ENCODE data around the gene CMYA5.
A peak's percentile ranks its signal among the peaks of the same experiment; 100 is the strongest.

DNA sequence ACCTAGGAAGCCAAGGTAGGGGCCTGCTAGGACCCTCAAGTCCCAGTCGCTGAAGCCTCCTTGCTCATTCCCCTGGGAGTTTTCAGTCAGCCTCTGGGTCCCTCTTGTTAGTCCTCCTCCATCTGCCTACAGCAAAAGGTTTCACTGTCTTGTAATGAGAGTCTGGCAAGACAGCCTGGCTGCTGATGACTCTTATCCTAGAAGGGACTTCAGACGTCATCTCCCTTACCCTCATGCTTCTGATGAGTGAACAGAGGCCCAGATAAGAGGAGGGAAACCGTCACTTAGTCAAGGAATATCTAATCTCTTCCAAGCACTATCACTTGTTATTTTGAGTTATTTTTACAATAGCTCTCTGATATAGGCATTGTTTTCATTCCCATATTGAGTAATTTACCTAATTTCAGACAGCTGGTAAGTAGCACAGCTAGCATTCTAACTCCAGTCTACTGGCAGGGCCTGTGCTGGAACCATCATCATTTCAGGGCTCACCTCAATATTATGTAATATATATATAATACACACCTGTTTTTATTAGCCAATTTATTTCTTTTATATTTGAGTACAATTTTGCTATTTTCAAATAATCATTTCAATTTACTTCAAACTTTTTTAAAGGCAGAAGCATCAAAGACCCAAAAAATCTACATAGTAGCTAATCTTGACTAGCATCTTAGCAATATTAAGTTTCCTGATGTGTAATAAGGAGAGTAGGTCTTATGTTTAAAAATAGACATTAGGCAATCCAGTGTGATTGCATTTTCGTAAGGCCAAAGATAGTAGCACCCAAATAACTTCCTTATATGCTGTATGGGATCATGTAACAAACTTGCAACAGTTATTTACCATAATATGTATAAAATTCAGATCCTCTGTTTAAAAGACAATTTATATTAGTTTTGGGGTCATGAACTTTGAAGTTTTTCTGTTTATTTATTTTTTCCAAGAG, 7.9 kb downstream of the CMYA5 start:
- 0 out of 2 replicates have a peak, but pooled peaks have one; percentile 28 for TF ChIP-seq SMARCA4 (IDR thresholded peaks at IDR 0.05)
- TF ChIP-seq ADNP (tag; IDR thresholded peaks at IDR 0.05): no peak
- TF ChIP-seq, protein P1, sequence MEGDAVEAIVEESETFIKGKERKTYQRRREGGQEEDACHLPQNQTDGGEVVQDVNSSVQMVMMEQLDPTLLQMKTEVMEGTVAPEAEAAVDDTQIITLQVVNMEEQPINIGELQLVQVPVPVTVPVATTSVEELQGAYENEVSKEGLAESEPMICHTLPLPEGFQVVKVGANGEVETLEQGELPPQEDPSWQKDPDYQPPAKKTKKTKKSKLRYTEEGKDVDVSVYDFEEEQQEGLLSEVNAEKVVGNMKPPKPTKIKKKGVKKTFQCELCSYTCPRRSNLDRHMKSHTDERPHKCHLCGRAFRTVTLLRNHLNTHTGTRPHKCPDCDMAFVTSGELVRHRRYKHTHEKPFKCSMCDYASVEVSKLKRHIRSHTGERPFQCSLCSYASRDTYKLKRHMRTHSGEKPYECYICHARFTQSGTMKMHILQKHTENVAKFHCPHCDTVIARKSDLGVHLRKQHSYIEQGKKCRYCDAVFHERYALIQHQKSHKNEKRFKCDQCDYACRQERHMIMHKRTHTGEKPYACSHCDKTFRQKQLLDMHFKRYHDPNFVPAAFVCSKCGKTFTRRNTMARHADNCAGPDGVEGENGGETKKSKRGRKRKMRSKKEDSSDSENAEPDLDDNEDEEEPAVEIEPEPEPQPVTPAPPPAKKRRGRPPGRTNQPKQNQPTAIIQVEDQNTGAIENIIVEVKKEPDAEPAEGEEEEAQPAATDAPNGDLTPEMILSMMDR (IDR thresholded peaks at IDR 0.05 in 2 of 3, conservative IDR thresholded peaks at IDR 0.05 in 1 of 3; ENCODE audit: insufficient read depth in 2 of 3, low read depth in 1 of 3, low read length in 3 of 3): no peak
- TF ChIP-seq ZC3H4 (CRISPR knock-in tag; IDR thresholded peaks at IDR 0.05; ENCODE audit: borderline replicate concordance): no peak
- TF ChIP-seq, protein P2, sequence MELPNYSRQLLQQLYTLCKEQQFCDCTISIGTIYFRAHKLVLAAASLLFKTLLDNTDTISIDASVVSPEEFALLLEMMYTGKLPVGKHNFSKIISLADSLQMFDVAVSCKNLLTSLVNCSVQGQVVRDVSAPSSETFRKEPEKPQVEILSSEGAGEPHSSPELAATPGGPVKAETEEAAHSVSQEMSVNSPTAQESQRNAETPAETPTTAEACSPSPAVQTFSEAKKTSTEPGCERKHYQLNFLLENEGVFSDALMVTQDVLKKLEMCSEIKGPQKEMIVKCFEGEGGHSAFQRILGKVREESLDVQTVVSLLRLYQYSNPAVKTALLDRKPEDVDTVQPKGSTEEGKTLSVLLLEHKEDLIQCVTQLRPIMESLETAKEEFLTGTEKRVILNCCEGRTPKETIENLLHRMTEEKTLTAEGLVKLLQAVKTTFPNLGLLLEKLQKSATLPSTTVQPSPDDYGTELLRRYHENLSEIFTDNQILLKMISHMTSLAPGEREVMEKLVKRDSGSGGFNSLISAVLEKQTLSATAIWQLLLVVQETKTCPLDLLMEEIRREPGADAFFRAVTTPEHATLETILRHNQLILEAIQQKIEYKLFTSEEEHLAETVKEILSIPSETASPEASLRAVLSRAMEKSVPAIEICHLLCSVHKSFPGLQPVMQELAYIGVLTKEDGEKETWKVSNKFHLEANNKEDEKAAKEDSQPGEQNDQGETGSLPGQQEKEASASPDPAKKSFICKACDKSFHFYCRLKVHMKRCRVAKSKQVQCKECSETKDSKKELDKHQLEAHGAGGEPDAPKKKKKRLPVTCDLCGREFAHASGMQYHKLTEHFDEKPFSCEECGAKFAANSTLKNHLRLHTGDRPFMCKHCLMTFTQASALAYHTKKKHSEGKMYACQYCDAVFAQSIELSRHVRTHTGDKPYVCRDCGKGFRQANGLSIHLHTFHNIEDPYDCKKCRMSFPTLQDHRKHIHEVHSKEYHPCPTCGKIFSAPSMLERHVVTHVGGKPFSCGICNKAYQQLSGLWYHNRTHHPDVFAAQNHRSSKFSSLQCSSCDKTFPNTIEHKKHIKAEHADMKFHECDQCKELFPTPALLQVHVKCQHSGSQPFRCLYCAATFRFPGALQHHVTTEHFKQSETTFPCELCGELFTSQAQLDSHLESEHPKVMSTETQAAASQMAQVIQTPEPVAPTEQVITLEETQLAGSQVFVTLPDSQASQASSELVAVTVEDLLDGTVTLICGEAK (IDR thresholded peaks at IDR 0.05): no peak
- TF ChIP-seq, protein P2 (CRISPR knock-in tag; IDR thresholded peaks at IDR 0.05): no peak
- no peak for TF ChIP-seq SAFB (IDR thresholded peaks at IDR 0.05; ENCODE audit: borderline replicate concordance, low read depth, low read length)
- TF ChIP-seq ZNF79 (CRISPR knock-in tag; IDR thresholded peaks at IDR 0.05; ENCODE audit: low read depth): no peak
- TF ChIP-seq, protein P3, sequence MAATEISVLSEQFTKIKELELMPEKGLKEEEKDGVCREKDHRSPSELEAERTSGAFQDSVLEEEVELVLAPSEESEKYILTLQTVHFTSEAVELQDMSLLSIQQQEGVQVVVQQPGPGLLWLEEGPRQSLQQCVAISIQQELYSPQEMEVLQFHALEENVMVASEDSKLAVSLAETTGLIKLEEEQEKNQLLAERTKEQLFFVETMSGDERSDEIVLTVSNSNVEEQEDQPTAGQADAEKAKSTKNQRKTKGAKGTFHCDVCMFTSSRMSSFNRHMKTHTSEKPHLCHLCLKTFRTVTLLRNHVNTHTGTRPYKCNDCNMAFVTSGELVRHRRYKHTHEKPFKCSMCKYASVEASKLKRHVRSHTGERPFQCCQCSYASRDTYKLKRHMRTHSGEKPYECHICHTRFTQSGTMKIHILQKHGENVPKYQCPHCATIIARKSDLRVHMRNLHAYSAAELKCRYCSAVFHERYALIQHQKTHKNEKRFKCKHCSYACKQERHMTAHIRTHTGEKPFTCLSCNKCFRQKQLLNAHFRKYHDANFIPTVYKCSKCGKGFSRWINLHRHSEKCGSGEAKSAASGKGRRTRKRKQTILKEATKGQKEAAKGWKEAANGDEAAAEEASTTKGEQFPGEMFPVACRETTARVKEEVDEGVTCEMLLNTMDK (IDR thresholded peaks at IDR 0.05; ENCODE audit: borderline replicate concordance, insufficient read depth, low read depth, low read length, poor library complexity, severe bottlenecking): no peak
- no peak for TF ChIP-seq ZNF431 (CRISPR knock-in tag; IDR thresholded peaks at IDR 0.05)
- no peak for TF ChIP-seq HDGF (IDR thresholded peaks at IDR 0.05)
- no peak for TF ChIP-seq BRCA1 (IDR thresholded peaks at IDR 0.05)
- TF ChIP-seq BRCA1 (CRISPR knock-in tag; IDR thresholded peaks at IDR 0.05): no peak
- TF ChIP-seq TARDBP (IDR thresholded peaks at IDR 0.05): no peak

All from K562 (cell line).